OCI-LY7 (cell line): Measurements from ENCODE around the gene PIGP. TPM values are rescaled to one million over a fixed set of nuclear protein-coding genes. Genes with fewer than 3 reads are reported as not detected.

Experiments used
- BruUV-seq: library from RNA; stranded (reverse); fragments of 400-500 nt; replicated peaks from 2 replicates; lab custom pipeline; 2021; lab: Mats Ljungman, UMichigan
- CTCF ChIA-PET: fragments of 300-600 bp; sonication (Branson Sonifier 250); formaldehyde crosslinking; loops from one replicate; lab custom pipeline; 2022; ENCODE audit warnings: antibody characterized with exemption; ENCODE audit not compliant: unreplicated experiment; lab: Charles Lee
- POLR2A ChIA-PET: fragments of 300-600 bp; sonication (Branson Sonifier 250); formaldehyde crosslinking; loops from one replicate; lab custom pipeline; 2022; ENCODE audit warnings: antibody characterized with exemption; lab: Charles Lee
- DNase-seq: peaks from one replicate; pipeline ENCODE4 v3.0.0-alpha.2; 2015; ENCODE audit warnings: low spot score
- H2AFZ ChIP-seq: fragments of 200-600 bp; sonication (generic), shearing (Covaris generic); 2 replicates; pipeline ENCODE4 v1.6.1; 2014; ENCODE audit warnings: mild to moderate bottlenecking, antibody characterized with exemption, low read length, moderate library complexity
- H3K27ac ChIP-seq: fragments of 200-600 bp; sonication (generic); 2 replicates; pipeline ENCODE4 v1.5.1; 2014; ENCODE audit warnings: mixed run types, low read depth, mild to moderate bottlenecking, moderate library complexity, low read length, inconsistent platforms; ENCODE audit not compliant: poor library complexity, severe bottlenecking
- H3K36me3 ChIP-seq: fragments of 200-600 bp; sonication (generic); 2 replicates; pipeline ENCODE4 v1.6.1; 2014; ENCODE audit warnings: mild to moderate bottlenecking, antibody characterized with exemption, low read length, moderate library complexity, mixed read lengths; ENCODE audit not compliant: insufficient read depth
- H3K4me1 ChIP-seq: fragments of 200-600 bp; sonication (generic); 2 replicates; pipeline ENCODE4 v1.5.1; 2014; ENCODE audit warnings: mild to moderate bottlenecking, low read length; ENCODE audit not compliant: insufficient read depth, poor library complexity, severe bottlenecking
- H3K4me2 ChIP-seq: fragments of 200-600 bp; sonication (generic); 2 replicates; pipeline ENCODE4 v1.6.1; 2014; ENCODE audit warnings: mild to moderate bottlenecking, low read length
- H3K4me3 ChIP-seq: fragments of 200-600 bp; sonication (generic); 2 replicates; pipeline ENCODE4 v1.5.1; 2014; ENCODE audit warnings: mild to moderate bottlenecking, low read depth, low read length; ENCODE audit not compliant: poor library complexity, severe bottlenecking
- H3K79me2 ChIP-seq: fragments of 200-600 bp; sonication (generic); 2 replicates; pipeline ENCODE4 v1.6.1; 2016; ENCODE audit warnings: low read depth, mild to moderate bottlenecking, low read length, moderate library complexity, mixed read lengths; ENCODE audit not compliant: insufficient read depth
- H3K9me2 ChIP-seq: fragments of 200-600 bp; sonication (generic); 2 replicates; pipeline ENCODE4 v1.6.1; 2016; ENCODE audit warnings: mild to moderate bottlenecking, low read length, mixed read lengths; ENCODE audit not compliant: insufficient read depth
- H3K9me3 ChIP-seq: fragments of 200-600 bp; sonication (generic); 2 replicates; pipeline ENCODE4 v1.6.1; 2014; ENCODE audit warnings: mild to moderate bottlenecking, mixed run types, low read length, mixed read lengths
- H4K20me1 ChIP-seq: fragments of 200-600 bp; sonication (generic); 2 replicates; pipeline ENCODE4 v1.6.1; 2014; ENCODE audit warnings: mild to moderate bottlenecking, antibody characterized with exemption, low read length, moderate library complexity, mixed read lengths; ENCODE audit not compliant: insufficient read depth
- EZH2phosphoT487 ChIP-seq: fragments of 200-600 bp; sonication (generic); IDR thresholded peaks from 2 replicates; pipeline ENCODE4 v1.6.1; 2018; ENCODE audit warnings: low read depth, borderline replicate concordance, mild to moderate bottlenecking, mixed run types, antibody characterized with exemption, low read length, moderate library complexity, mixed read lengths
- intact Hi-C: fragments of 100-400 bp; cut with micrococcal nuclease; formaldehyde crosslinking; loops from one replicate; pipeline ENCODE4 v1.10.0; 2022; ENCODE audit not compliant: unreplicated experiment
- total RNA-seq, 2 experiments: library from RNA; depleted of rRNA in 1 of 2; stranded (reverse); fragments of >200 nt in 1 of 2; shearing (Covaris generic) in 1 of 2; gene quantifications; 2 replicates each; pipeline ENCODE4 v1.2.3, GENCODE V29; 2014 to 2022
- TF ChIP-seq, protein P1 (sequence below): fragments of 200-600 bp; sonication (generic); conservative IDR thresholded peaks from 2 replicates; pipeline ENCODE4 v1.5.1; 2014; ENCODE audit warnings: mild to moderate bottlenecking, antibody characterized with exemption, low read length, moderate library complexity, mixed read lengths

PIGP gene
- total RNA-seq, 2 experiments from 2014 or later: 7.4 to 35.4 TPM

DNA sequence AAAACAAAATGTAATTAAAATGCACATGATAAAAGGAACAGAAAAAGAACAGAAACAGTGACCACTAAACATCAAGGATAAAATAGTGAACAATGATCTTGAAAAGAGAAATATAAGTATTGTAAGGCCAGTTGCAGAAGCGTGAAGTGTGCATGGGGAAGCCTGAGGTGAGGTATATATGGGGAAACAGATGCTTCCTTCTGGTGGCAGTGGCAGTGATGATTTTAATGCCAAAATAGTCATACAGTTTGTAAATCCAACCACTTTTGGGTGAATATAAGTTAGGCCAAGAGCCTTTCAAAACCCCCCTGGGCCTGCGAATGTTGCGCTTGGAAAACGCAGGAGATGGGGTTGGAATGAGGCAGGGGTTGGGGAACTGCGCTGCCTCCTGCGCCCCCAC is 27.4 kb upstream of the PIGP start:
- H3K9me3 ChIP-seq: no peaks in the 10 kb centered on the region
- POLR2A ChIA-PET: no interaction called here
- H3K79me2 ChIP-seq: no peaks in the 10 kb centered on the region
- no peaks in the 10 kb centered on the region for H3K9me2 ChIP-seq
- H3K4me2 ChIP-seq: no peak overlapping the region
- no peaks in the 10 kb centered on the region for H3K4me1 ChIP-seq
- H2AFZ ChIP-seq: no peak overlapping the region
- no peak for DNase-seq
- H3K4me3 ChIP-seq: no peak overlapping the region
- H3K27ac ChIP-seq: no peak overlapping the region
- BruUV-seq: no TSS peak
- intact Hi-C loops: no loop called here
- CTCF ChIA-PET: no interaction called here
- H4K20me1 ChIP-seq: no peaks in the 10 kb centered on the region
- TF ChIP-seq, protein P1, sequence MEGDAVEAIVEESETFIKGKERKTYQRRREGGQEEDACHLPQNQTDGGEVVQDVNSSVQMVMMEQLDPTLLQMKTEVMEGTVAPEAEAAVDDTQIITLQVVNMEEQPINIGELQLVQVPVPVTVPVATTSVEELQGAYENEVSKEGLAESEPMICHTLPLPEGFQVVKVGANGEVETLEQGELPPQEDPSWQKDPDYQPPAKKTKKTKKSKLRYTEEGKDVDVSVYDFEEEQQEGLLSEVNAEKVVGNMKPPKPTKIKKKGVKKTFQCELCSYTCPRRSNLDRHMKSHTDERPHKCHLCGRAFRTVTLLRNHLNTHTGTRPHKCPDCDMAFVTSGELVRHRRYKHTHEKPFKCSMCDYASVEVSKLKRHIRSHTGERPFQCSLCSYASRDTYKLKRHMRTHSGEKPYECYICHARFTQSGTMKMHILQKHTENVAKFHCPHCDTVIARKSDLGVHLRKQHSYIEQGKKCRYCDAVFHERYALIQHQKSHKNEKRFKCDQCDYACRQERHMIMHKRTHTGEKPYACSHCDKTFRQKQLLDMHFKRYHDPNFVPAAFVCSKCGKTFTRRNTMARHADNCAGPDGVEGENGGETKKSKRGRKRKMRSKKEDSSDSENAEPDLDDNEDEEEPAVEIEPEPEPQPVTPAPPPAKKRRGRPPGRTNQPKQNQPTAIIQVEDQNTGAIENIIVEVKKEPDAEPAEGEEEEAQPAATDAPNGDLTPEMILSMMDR: no peak
- TF ChIP-seq EZH2phosphoT487: no peak
- peaks cover 44% of the 10 kb centered on the region for H3K36me3 ChIP-seq

DNA sequence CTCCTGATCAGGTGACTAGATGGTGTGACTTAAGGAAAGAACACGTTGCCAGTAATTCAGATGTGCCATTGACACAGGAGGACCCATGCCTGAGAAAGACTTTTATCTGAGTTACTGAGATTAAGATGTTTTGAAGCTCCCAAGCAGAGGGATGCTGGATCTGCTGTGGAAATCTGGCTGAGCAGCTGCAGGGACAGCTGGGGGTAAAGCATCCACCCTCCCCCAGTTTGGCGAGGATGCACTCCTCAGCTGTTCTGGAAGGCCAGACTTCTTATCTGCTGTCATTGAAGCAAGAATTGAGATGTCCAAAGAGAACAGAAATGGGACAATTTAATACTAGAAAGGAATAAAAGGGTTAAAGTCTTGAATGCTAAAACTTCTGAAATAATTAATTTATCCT is 25.9 kb upstream of the PIGP start:
- Histone ChIP-seq H3K79me2 (no peaks in the 10 kb centered on the region), H3K4me2 (no peak overlapping the region), H3K9me3 (no peaks in the 10 kb centered on the region), H3K27ac (no peak overlapping the region), H3K36me3 (peaks cover 44% of the 10 kb centered on the region), H3K9me2 (no peaks in the 10 kb centered on the region), H4K20me1 (no peaks in the 10 kb centered on the region), H3K4me3 (no peak overlapping the region), H2AFZ (no peak overlapping the region), H3K4me1 (no peaks in the 10 kb centered on the region)
- BruUV-seq: no TSS peak
- intact Hi-C loops: no loop called here
- TF ChIP-seq EZH2phosphoT487: no peak
- TF ChIP-seq, protein P1: no peak
- no peak for DNase-seq
- POLR2A ChIA-PET: interaction anchor here (0.7 kb wide), 1 partner anchor 12 kb away, joined by 3 read pairs; no protein-coding TSS in a partner anchor
- CTCF ChIA-PET: no interaction called here

DNA sequence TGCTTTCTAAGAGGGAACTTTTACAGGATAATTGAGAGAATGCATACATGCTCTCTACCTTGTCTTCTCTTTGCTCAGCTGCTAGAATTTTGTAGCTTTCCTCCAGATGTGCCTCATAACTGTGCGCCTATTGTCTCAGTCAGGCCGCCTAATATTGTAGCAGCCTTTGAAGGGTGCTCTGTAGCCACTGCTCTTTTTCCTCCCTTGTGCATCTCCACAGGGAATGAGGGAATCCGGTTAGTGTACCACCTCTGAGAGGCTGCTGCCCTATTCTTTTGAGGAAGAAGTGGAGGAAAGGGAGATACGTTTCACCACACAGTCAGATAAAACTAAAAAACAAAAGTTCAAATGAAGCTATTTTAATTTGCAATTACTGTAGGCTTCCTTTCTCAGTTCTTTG is 22.9 kb upstream of the PIGP start:
- intact Hi-C loops: no loop called here
- H2AFZ ChIP-seq: no peak overlapping the region
- TF ChIP-seq, protein P1: no peak
- no peak for TF ChIP-seq EZH2phosphoT487
- H3K9me2 ChIP-seq: no peaks in the 10 kb centered on the region
- no peaks in the 10 kb centered on the region for H3K79me2 ChIP-seq
- no peak overlapping the region for H3K4me3 ChIP-seq
- H3K9me3 ChIP-seq: no peaks in the 10 kb centered on the region
- H3K4me1 ChIP-seq: no peaks in the 10 kb centered on the region
- H3K27ac ChIP-seq: no peak overlapping the region
- peaks cover 57% of the 10 kb centered on the region for H3K36me3 ChIP-seq
- ChIA-PET POLR2A (interaction anchor here (0.8 to 1.6 kb wide), 2 partner anchors 10 to 26 kb away, joined by 3 to 5 read pairs; no protein-coding TSS in a partner anchor), CTCF (interaction anchor here (0.8 kb wide), 1 partner anchor 147 kb away, joined by 3 read pairs; no protein-coding TSS in a partner anchor)
- no TSS peak for BruUV-seq
- DNase-seq: no peak
- H4K20me1 ChIP-seq: no peaks in the 10 kb centered on the region
- H3K4me2 ChIP-seq: no peak overlapping the region
